Measurements from ENCODE around the gene GLRA1.

DNA sequence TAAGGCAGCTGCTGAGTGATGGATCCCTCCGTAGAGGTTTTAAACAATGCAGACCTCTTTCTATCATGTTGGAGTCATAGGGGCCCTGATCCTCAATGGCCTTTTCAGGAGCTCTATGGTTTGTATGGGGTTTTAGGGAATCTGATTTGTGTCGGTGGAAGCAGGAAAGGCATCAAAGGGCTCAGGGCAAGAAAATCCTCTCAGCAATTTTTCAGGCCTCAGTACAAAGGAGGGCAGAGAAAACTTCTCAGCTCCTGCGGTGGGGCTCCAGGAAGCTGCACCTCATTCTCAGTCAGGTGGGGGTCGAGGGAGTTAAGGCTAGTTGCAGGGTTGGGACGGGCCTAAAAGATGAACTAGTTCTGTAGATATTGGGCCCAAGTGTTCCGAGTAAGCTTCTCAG is 35.0 kb downstream of the GLRA1 start:
- TF ChIP-seq, protein P1, sequence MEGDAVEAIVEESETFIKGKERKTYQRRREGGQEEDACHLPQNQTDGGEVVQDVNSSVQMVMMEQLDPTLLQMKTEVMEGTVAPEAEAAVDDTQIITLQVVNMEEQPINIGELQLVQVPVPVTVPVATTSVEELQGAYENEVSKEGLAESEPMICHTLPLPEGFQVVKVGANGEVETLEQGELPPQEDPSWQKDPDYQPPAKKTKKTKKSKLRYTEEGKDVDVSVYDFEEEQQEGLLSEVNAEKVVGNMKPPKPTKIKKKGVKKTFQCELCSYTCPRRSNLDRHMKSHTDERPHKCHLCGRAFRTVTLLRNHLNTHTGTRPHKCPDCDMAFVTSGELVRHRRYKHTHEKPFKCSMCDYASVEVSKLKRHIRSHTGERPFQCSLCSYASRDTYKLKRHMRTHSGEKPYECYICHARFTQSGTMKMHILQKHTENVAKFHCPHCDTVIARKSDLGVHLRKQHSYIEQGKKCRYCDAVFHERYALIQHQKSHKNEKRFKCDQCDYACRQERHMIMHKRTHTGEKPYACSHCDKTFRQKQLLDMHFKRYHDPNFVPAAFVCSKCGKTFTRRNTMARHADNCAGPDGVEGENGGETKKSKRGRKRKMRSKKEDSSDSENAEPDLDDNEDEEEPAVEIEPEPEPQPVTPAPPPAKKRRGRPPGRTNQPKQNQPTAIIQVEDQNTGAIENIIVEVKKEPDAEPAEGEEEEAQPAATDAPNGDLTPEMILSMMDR (IDR thresholded peaks at IDR 0.05) = no peak
- TF ChIP-seq POLR2A (IDR thresholded peaks at IDR 0.05) (no peak), POLR2AphosphoS5 (IDR thresholded peaks at IDR 0.05) (no peak)
